ENCODE measurements around the gene RALBP1.

Gene RALBP1

DNA sequence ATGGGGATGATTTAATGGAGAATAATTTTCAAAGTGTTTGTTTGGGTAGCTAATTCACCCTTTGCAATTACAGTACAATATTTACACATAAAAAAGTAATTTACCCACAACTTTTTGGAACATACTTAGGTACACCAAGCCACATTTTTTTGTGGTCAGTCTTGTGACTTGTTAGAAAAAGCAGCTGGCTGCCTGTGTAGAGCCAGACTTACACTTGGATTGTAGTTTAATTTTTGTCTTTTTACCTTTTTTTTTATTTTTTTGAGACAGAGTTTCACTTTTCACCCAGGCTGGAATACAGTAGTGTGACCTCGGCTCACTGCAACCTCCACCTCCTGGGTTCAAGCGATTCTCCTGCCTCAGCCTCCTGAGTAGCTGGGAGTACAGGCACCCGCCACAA lies 45.4 kb downstream of the RALBP1 start:
- in situ Hi-C loops (cut with HindIII; ENCODE audit: low sequenced_read_pairs) = no loop called here
- no peak for DNase-seq (ENCODE audit: low read depth, low spot score)
- TF ChIP-seq, protein P1, sequence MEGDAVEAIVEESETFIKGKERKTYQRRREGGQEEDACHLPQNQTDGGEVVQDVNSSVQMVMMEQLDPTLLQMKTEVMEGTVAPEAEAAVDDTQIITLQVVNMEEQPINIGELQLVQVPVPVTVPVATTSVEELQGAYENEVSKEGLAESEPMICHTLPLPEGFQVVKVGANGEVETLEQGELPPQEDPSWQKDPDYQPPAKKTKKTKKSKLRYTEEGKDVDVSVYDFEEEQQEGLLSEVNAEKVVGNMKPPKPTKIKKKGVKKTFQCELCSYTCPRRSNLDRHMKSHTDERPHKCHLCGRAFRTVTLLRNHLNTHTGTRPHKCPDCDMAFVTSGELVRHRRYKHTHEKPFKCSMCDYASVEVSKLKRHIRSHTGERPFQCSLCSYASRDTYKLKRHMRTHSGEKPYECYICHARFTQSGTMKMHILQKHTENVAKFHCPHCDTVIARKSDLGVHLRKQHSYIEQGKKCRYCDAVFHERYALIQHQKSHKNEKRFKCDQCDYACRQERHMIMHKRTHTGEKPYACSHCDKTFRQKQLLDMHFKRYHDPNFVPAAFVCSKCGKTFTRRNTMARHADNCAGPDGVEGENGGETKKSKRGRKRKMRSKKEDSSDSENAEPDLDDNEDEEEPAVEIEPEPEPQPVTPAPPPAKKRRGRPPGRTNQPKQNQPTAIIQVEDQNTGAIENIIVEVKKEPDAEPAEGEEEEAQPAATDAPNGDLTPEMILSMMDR (IDR thresholded peaks at IDR 0.05; ENCODE audit: low read depth, low read length) = no peak

DNA sequence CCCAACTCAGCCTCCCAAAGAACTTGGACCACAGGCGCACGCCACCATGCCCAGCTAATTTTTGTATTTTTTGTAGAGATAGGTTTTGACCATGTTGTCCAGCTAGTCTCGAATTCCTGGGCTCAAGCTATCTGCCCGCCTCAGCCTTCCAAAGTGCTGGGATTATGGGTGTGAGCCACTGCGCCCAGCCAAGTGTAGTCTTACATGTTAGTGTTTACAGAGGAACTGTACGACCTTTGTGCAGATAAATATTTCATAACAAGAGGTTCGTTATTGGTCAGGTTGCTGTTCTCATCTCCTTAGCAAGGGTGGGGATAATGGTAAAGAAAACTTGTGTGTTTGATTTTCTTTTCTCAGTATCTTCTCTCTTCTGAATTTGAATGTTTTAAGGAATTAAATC lies 46.5 kb downstream of the RALBP1 start:
- no peak for DNase-seq (ENCODE audit: low read depth, low spot score)
- no peak overlapping the region for H3K4me3 ChIP-seq (ENCODE audit: low read depth, low read length)
- TF ChIP-seq, protein P1 (IDR thresholded peaks at IDR 0.05; ENCODE audit: low read depth, low read length) = no peak
- in situ Hi-C loops (cut with HindIII; ENCODE audit: low sequenced_read_pairs) = no loop called here

More for the DNA sequence above, 45.4 kb downstream of the RALBP1 start:
- H3K4me3 ChIP-seq (ENCODE audit: low read depth, low read length) = no peak overlapping the region

DNA sequence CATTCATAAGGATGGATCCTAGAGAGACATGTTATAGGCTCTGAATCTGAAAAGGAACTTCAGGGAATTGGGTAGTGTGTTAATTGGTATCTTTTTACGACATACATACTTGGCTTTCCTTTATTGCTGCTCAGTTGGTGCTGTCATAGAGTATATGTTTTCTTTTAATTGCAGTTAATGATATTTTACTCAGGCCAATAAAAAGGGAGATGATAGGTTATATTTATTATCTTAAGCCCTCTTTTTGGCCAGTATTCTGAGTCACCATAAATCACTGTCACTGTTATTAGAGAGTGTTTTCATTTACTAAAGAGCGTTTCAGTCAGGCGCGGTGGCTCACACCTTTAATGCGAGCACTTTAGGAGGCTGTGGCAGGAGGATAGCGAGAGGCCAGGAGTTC lies 47.6 kb downstream of the RALBP1 start:
- H3K4me3 ChIP-seq (ENCODE audit: low read depth, low read length) = no peak overlapping the region
- DNase-seq (ENCODE audit: low read depth, low spot score) = no peak
- TF ChIP-seq, protein P1 (IDR thresholded peaks at IDR 0.05; ENCODE audit: low read depth, low read length) = no peak
- in situ Hi-C loops (cut with HindIII; ENCODE audit: low sequenced_read_pairs) = no loop called here

DNA sequence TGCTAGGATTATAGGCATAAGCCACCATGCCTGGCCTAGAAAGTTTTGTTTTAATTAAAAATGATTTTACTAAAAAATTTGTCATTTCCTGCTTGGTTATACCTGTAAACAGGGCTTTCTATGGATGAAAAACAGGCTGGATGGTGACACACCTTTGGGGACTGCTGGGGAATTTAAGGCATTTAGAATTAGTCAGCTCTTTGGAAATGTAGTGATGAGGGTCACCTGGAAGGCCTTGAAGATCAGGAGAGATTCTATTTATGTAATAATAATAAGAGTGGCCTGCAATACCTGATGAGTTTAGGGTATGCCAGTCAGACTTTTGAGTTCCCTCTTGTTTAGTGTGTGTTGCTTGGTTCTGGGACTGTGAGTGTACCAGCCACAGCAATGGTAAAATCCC lies 51.1 kb downstream of the RALBP1 start:
- TF ChIP-seq, protein P1 (IDR thresholded peaks at IDR 0.05; ENCODE audit: low read depth, low read length) = no peak
- in situ Hi-C loops (cut with HindIII; ENCODE audit: low sequenced_read_pairs) = no loop called here
- H3K4me3 ChIP-seq (ENCODE audit: low read depth, low read length) = no peak overlapping the region
- DNase-seq (ENCODE audit: low read depth, low spot score) = no peak

DNA sequence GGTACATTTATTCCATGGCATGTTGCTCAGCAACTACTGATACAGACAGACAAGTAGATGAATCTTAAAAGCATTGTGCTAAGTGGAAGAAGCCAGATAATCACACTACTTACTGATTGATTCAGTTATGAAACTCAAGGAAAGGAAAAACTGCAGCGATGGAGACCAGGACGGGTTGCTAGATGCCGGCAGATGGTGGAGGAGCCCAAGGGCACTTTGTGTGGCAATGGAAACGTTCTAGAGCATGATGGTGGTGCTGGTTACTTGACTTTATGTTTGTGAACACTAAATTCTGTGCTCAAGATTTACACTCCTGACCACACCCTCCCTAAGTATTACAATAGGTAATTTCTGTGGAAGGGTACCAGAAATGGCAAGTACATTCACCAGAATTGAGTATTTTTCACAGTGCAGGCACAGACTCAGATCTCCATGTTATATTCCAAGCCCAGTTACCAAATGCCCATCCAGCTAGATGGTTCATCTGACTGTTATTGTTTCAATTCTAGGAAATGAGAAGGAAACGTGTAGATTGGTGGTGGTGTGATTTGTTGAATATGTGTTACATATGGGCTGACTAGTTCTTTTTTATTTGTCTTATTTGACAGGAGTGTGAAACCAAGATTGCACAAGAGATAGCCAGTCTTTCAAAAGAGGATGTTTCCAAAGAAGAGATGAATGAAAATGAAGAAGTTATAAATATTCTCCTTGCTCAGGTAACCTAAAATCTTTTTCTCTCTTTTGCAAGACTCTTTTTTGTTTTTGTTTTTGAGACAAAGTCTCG lies 55.1 kb downstream of the RALBP1 start:
- in situ Hi-C loops (cut with HindIII; ENCODE audit: low sequenced_read_pairs) = no loop called here
- DNase-seq (ENCODE audit: low read depth, low spot score) = no peak
- TF ChIP-seq, protein P1 (IDR thresholded peaks at IDR 0.05; ENCODE audit: low read depth, low read length) = no peak
- H3K4me3 ChIP-seq (ENCODE audit: low read depth, low read length) = no peak overlapping the region

DNA sequence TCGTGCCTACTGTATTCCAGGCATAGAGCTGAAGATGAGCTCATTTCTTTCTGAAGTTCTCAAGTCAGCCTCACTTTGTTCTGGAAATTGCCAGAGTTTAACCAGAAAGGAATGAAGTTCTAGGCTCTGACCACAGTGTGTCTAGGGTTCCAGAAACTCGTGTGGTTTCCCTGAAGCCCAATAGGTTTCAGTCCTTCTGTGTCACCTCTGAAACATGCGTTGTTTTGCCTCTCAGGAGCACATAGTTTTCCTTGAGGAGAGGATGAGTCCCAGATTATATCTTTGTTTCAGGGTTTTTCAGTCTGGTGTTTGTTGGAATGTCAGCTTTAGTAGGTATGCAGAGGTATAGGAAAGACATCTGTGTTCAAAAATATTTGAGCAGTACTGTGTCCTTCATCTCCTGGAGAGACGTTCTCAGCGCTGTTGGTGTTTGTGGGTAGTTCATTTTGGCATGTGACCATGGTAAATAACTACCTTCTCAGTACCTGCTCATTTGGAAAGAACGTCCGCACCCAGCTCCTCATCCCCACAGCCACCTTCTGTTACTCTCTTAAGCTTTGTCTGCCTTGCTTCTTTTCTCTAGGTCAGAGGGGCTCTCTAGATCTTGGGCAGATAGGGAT lies 56.6 kb downstream of the RALBP1 start:
- H3K4me3 ChIP-seq (ENCODE audit: low read depth, low read length) = no peak overlapping the region
- DNase-seq (ENCODE audit: low read depth, low spot score) = peak; percentile 32
- in situ Hi-C loops (cut with HindIII; ENCODE audit: low sequenced_read_pairs) = no loop called here
- TF ChIP-seq, protein P1 (IDR thresholded peaks at IDR 0.05; ENCODE audit: low read depth, low read length) = no peak
